ENCODE data around the gene PC. TPM values are rescaled to one million over a fixed set of nuclear protein-coding genes. Genes with fewer than 3 reads are reported as not detected.

PC gene
- polyA plus RNA-seq, 2 of the 4 experiments (the other 2 are of a cell fraction): 14.2 to 45.9 TPM

- TF ChIP-seq, protein P1, sequence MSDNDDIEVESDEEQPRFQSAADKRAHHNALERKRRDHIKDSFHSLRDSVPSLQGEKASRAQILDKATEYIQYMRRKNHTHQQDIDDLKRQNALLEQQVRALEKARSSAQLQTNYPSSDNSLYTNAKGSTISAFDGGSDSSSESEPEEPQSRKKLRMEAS (IDR thresholded peaks at IDR 0.05): peak; percentile 82
- TF ChIP-seq HOXB5 (CRISPR knock-in tag; IDR thresholded peaks at IDR 0.05): no peak
- 0 out of 2 replicates have a peak, but pooled peaks have one; percentile 52 for TF ChIP-seq HOXB13 (CRISPR knock-in tag; IDR thresholded peaks at IDR 0.05; ENCODE audit: low read depth)
- TF ChIP-seq ZSCAN20 (CRISPR knock-in tag; IDR thresholded peaks at IDR 0.05): 0 out of 2 replicates have a peak, but pooled peaks have one; percentile 19
- TF ChIP-seq CBX2 (IDR thresholded peaks at IDR 0.05; ENCODE audit: borderline replicate concordance, low read depth): no peak
- TF ChIP-seq ZC3H11A (IDR thresholded peaks at IDR 0.05): no peak
- TF ChIP-seq, protein P2, sequence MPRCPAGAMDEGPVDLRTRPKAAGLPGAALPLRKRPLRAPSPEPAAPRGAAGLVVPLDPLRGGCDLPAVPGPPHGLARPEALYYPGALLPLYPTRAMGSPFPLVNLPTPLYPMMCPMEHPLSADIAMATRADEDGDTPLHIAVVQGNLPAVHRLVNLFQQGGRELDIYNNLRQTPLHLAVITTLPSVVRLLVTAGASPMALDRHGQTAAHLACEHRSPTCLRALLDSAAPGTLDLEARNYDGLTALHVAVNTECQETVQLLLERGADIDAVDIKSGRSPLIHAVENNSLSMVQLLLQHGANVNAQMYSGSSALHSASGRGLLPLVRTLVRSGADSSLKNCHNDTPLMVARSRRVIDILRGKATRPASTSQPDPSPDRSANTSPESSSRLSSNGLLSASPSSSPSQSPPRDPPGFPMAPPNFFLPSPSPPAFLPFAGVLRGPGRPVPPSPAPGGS (IDR thresholded peaks at IDR 0.05): no peak
- TF ChIP-seq EP300 (IDR thresholded peaks at IDR 0.05): peak; percentile 30 to 37; a peak in 2 of 5 replicates
- no peak for TF ChIP-seq ZNF302 (CRISPR knock-in tag; IDR thresholded peaks at IDR 0.05)
- no peak for TF ChIP-seq USF2 (IDR thresholded peaks at IDR 0.05)
- TF ChIP-seq HOXA7 (CRISPR knock-in tag; IDR thresholded peaks at IDR 0.05): no peak
Measured at GRCh38 chr11:66950112-66950535, 8.1 kb downstream of the PC start (continued).

DNA sequence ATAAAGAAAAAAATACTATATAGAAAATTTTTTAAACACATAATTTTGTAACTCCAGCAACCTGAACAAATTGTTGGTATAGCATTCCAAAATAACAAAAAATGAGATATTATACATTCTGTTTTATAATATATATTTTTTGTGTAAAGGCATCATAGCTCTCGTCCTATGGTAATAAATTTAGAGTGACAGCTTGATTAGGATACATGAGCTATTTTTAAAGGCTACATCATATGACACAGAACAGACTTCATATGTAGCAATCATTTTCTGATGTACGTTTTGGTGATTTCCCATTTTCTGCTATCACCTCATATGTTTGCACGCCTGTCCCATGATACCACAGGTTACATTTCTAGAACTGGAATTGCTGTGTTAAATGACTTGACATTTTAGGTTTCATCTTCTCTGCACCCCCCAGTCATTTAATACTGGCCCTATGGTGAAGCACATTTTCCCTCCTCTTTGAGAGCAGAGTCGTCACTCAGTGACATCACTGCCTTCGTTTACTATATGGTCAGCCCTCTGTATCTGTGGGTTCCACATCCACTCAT, 19.5 kb downstream of the PC start:
- H3K4me1 ChIP-seq: peaks cover 39% of the 10 kb centered on the region
- FAIRE-seq: no peak
- WGBS (ENCODE audit: missing lambda C conversion rate): 92% methylated on average over 5 of the region's 5 CpGs

More for the DNA sequence above, 19.5 kb downstream of the PC start:
- ChIA-PET CTCF (interaction anchor here (0.6 to 1.7 kb wide), 2 partner anchors 17 to 97 kb away, joined by 5 read pairs; no protein-coding TSS in a partner anchor), POLR2A (no interaction called here)
- H3K4me2 ChIP-seq: no peak overlapping the region
- ATAC-seq: no peak
- TF ChIP-seq, protein P2 (IDR thresholded peaks at IDR 0.05): no peak
- TF ChIP-seq ZNF302 (CRISPR knock-in tag; IDR thresholded peaks at IDR 0.05) (no peak), FOSL2 (IDR thresholded peaks at IDR 0.05) (no peak), FOSL2 (CRISPR knock-in tag; IDR thresholded peaks at IDR 0.05) (no peak), CEBPB (IDR thresholded peaks at IDR 0.05) (no peak), ZSCAN20 (CRISPR knock-in tag; IDR thresholded peaks at IDR 0.05) (no peak), ESRRA (IDR thresholded peaks at IDR 0.05; ENCODE audit: borderline replicate concordance, low read length) (no peak), E2F6 (IDR thresholded peaks at IDR 0.05; ENCODE audit: borderline replicate concordance, low read depth) (no peak), NR3C1 (IDR thresholded peaks at IDR 0.05) (no peak), RNF2 (IDR thresholded peaks at IDR 0.05; ENCODE audit: borderline replicate concordance, low read depth) (no peak), TFCP2L1 (CRISPR knock-in tag; IDR thresholded peaks at IDR 0.05) (no peak), RCOR1 (IDR thresholded peaks at IDR 0.05; ENCODE audit: low read depth, low read length) (no peak), MYC (IDR thresholded peaks at IDR 0.05; ENCODE audit: borderline replicate concordance, low read length) (no peak), CHD4 (IDR thresholded peaks at IDR 0.05; ENCODE audit: borderline replicate concordance) (no peak), JUN (IDR thresholded peaks at IDR 0.05) (no peak)
- TF ChIP-seq, protein P3, sequence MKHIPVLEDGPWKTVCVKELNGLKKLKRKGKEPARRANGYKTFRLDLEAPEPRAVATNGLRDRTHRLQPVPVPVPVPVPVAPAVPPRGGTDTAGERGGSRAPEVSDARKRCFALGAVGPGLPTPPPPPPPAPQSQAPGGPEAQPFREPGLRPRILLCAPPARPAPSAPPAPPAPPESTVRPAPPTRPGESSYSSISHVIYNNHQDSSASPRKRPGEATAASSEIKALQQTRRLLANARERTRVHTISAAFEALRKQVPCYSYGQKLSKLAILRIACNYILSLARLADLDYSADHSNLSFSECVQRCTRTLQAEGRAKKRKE (CRISPR knock-in tag; IDR thresholded peaks at IDR 0.05; ENCODE audit: low read depth): no peak
- H3K4me3 ChIP-seq: no peak overlapping the region
- 0 out of 6 replicates have a peak overlapping the region, but pooled peaks of 1 of the 2 experiments have one; percentile 6 for H3K27ac ChIP-seq
- no peak for DNase-seq (ENCODE audit: low read depth in 1 of 2, low spot score in 1 of 2)
- H3K9me3 ChIP-seq: no peaks in the 10 kb centered on the region
